Esophagus squamous epithelium (tissue), 4 donors: ENCODE measurements around the gene CLEC2B.

ENCODE experiments used
- POLR2A ChIP-seq, 4 donors: fragments of 450-650 bp; IDR thresholded peaks; one replicate each; pipeline ENCODE4 v1.6.1; 2017; ENCODE audit warnings: antibody characterized with exemption in 4 of 4, mild to moderate bottlenecking in 4 of 4, moderate library complexity in 3 of 4
- TF ChIP-seq, protein P1 (sequence below), 6 experiments: fragments of 450-650 bp in 4 of 6; fragments of 200-600 bp in 2 of 6; sonication (generic) in 2 of 6; IDR thresholded peaks; one replicate each; pipeline ENCODE4 v1.5.1; 2016 to 2019; ENCODE audit warnings: antibody characterized with exemption in 6 of 6, mild to moderate bottlenecking in 4 of 6, moderate library complexity in 4 of 6

DNA sequence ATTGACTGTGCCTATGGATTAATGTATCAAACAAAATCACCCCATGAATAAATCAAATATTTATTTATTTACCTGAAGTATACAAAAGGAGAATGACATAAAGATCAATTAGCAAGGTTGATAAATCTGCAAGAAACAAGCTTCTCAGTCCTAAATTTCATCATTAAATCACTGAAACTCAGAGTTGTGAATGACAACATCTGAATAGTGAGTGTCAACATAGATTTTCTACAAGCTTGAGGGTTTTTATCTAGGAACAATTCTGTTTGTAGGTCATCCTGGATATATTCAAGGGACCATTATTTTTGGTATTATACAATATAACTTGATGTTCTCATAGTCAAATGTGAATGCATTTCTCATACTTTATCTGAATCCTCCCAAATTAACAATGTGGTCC lies 59.3 kb downstream of the CLEC2B start:
- TF ChIP-seq, protein P1, sequence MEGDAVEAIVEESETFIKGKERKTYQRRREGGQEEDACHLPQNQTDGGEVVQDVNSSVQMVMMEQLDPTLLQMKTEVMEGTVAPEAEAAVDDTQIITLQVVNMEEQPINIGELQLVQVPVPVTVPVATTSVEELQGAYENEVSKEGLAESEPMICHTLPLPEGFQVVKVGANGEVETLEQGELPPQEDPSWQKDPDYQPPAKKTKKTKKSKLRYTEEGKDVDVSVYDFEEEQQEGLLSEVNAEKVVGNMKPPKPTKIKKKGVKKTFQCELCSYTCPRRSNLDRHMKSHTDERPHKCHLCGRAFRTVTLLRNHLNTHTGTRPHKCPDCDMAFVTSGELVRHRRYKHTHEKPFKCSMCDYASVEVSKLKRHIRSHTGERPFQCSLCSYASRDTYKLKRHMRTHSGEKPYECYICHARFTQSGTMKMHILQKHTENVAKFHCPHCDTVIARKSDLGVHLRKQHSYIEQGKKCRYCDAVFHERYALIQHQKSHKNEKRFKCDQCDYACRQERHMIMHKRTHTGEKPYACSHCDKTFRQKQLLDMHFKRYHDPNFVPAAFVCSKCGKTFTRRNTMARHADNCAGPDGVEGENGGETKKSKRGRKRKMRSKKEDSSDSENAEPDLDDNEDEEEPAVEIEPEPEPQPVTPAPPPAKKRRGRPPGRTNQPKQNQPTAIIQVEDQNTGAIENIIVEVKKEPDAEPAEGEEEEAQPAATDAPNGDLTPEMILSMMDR (IDR thresholded peaks at IDR 0.05) = no peak
- no peak for TF ChIP-seq POLR2A (IDR thresholded peaks at IDR 0.05)
